Measurements from ENCODE around the gene SRCIN1.
"Not testable (repeated sequence)": the region's sequence is repeated elsewhere in the genome, so short reads cannot be mapped to it uniquely, and the experiment has no call there.

DNA sequence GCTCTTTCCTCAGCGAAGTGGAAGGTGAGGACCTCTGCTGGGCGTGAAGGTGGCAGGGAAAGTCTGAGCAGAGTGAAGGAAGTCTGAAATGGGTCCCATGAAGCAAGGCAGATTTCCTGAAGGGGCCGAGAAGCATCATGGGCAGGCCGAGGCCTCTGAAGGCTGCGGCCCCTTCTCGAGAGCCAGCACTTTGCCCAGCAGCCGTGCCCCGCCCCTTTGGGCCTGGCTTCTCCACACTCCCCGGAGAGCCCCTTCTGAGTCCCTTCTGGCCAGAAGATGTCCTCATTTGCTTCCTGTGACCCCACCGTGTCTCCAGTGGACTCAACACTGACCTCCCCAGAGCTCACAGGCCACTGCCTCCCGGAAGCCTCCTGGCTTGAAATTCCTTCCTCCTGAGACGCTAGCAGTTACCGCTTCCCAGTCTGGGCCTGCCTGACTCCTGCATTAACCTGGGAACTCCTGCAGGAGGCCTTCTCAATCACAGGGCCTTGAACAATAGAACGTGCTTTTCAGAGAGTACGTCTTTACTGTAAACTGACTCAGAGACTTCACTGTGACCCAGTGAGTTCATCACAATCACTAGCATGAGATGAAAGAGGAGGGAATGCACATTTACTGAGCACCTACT lies 102.4 kb downstream of the SRCIN1 start:
- TF ChIP-seq, protein P1, sequence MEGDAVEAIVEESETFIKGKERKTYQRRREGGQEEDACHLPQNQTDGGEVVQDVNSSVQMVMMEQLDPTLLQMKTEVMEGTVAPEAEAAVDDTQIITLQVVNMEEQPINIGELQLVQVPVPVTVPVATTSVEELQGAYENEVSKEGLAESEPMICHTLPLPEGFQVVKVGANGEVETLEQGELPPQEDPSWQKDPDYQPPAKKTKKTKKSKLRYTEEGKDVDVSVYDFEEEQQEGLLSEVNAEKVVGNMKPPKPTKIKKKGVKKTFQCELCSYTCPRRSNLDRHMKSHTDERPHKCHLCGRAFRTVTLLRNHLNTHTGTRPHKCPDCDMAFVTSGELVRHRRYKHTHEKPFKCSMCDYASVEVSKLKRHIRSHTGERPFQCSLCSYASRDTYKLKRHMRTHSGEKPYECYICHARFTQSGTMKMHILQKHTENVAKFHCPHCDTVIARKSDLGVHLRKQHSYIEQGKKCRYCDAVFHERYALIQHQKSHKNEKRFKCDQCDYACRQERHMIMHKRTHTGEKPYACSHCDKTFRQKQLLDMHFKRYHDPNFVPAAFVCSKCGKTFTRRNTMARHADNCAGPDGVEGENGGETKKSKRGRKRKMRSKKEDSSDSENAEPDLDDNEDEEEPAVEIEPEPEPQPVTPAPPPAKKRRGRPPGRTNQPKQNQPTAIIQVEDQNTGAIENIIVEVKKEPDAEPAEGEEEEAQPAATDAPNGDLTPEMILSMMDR (conservative IDR thresholded peaks at IDR 0.05 in 1 of 2, IDR thresholded peaks at IDR 0.05 in 1 of 2; ENCODE audit: extremely low read depth in 1 of 2, insufficient read depth in 1 of 2, low read depth in 1 of 2, low read length in 2 of 2) = not testable (repeated sequence)
- TF ChIP-seq EZH2 (IDR thresholded peaks at IDR 0.05; ENCODE audit: borderline replicate concordance, low read length) = not testable (repeated sequence)

All from mammary epithelial cell (primary cell).